ENCODE results near the gene LRWD1.
"Not testable (repeated sequence)": the region's sequence is repeated elsewhere in the genome, so short reads cannot be mapped to it uniquely, and the experiment has no call there.

LRWD1 gene

DNA sequence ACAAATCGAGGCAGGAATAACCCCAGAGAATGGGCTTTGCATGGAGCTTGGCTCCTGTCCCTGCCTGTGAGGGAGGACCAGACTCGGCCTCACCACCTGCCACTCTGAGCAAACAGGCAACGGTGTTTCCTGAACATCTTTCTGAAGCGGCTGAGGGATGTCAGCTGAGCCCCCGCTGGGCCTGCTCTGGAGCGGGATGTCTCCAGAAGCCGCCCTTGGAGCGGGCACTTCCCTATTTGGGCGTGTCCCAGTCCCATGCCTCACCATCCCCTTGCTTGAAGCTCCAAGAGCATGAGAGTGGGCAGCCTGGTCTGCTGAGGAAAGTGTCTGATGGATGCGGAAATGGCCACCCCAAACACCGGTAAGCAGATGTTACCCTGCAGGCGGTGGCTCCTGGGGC lies 10.3 kb upstream of the LRWD1 start:
- ChIA-PET POLR2A (interaction anchor here (0.6 to 1.5 kb wide), 2 partner anchors 10 to 565 kb away, joined by 3 to 6 read pairs; no protein-coding TSS in a partner anchor), CTCF (interaction anchor here (0.5 to 0.7 kb wide), 4 partner anchors 13 to 149 kb away, joined by 3 to 4 read pairs (median 3); no protein-coding TSS in a partner anchor)
- Histone ChIP-seq H3K27ac (ENCODE audit: extremely low read depth, low read depth, low read length) (no peak overlapping the region), H3K4me3 (ENCODE audit: low read depth, low read length) (no peak overlapping the region), H3K4me1 (ENCODE audit: control insufficient read depth, insufficient read depth, low read length) (peaks cover 3% of the 10 kb centered on the region; the same call in 1 of the 2 replicates), H3K9me3 (ENCODE audit: control insufficient read depth, insufficient read depth, low read depth, low read length) (no peaks in the 10 kb centered on the region), H3K36me3 (ENCODE audit: control insufficient read depth in 2 of 2, insufficient read depth in 1 of 2, low read length in 2 of 2) (peaks cover 8 to 23% of the 10 kb centered on the region in 2 experiments; a peak in 2 of 3 replicates)
- TF ChIP-seq, protein P1, sequence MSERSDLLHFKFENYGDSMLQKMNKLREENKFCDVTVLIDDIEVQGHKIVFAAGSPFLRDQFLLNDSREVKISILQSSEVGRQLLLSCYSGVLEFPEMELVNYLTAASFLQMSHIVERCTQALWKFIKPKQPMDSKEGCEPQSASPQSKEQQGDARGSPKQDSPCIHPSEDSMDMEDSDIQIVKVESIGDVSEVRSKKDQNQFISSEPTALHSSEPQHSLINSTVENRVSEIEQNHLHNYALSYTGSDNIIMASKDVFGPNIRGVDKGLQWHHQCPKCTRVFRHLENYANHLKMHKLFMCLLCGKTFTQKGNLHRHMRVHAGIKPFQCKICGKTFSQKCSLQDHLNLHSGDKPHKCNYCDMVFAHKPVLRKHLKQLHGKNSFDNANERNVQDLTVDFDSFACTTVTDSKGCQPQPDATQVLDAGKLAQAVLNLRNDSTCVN (tag by site-specific recombination; optimal IDR thresholded peaks at IDR 0.05), result no peak
- TF ChIP-seq ZNF184 (tag by site-specific recombination; IDR thresholded peaks at IDR 0.05) (no peak), ZIC2 (tag by site-specific recombination; IDR thresholded peaks at IDR 0.05) (0 out of 2 replicates have a peak, but pooled peaks have one; percentile 11), ZNF600 (tag by site-specific recombination; IDR thresholded peaks at IDR 0.05) (peak; percentile 56; the same call in 1 of the 2 replicates), ZNF677 (tag by site-specific recombination; IDR thresholded peaks at IDR 0.05) (no peak), SETDB1 (IDR thresholded peaks at IDR 0.05; ENCODE audit: insufficient read length, low read length) (no peak), EGR2 (tag by site-specific recombination; IDR thresholded peaks at IDR 0.05; ENCODE audit: low read depth) (no peak), ZNF221 (tag by site-specific recombination; IDR thresholded peaks at IDR 0.05; ENCODE audit: borderline replicate concordance) (no peak)
- TF ChIP-seq, protein P2, sequence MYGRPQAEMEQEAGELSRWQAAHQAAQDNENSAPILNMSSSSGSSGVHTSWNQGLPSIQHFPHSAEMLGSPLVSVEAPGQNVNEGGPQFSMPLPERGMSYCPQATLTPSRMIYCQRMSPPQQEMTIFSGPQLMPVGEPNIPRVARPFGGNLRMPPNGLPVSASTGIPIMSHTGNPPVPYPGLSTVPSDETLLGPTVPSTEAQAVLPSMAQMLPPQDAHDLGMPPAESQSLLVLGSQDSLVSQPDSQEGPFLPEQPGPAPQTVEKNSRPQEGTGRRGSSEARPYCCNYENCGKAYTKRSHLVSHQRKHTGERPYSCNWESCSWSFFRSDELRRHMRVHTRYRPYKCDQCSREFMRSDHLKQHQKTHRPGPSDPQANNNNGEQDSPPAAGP (tag by site-specific recombination; IDR thresholded peaks at IDR 0.05), result 0 out of 2 replicates have a peak, but pooled peaks have one; percentile 43
- TF ChIP-seq, protein P3, sequence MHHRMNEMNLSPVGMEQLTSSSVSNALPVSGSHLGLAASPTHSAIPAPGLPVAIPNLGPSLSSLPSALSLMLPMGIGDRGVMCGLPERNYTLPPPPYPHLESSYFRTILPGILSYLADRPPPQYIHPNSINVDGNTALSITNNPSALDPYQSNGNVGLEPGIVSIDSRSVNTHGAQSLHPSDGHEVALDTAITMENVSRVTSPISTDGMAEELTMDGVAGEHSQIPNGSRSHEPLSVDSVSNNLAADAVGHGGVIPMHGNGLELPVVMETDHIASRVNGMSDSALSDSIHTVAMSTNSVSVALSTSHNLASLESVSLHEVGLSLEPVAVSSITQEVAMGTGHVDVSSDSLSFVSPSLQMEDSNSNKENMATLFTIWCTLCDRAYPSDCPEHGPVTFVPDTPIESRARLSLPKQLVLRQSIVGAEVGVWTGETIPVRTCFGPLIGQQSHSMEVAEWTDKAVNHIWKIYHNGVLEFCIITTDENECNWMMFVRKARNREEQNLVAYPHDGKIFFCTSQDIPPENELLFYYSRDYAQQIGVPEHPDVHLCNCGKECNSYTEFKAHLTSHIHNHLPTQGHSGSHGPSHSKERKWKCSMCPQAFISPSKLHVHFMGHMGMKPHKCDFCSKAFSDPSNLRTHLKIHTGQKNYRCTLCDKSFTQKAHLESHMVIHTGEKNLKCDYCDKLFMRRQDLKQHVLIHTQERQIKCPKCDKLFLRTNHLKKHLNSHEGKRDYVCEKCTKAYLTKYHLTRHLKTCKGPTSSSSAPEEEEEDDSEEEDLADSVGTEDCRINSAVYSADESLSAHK (tag by site-specific recombination; IDR thresholded peaks at IDR 0.05), result no peak

DNA sequence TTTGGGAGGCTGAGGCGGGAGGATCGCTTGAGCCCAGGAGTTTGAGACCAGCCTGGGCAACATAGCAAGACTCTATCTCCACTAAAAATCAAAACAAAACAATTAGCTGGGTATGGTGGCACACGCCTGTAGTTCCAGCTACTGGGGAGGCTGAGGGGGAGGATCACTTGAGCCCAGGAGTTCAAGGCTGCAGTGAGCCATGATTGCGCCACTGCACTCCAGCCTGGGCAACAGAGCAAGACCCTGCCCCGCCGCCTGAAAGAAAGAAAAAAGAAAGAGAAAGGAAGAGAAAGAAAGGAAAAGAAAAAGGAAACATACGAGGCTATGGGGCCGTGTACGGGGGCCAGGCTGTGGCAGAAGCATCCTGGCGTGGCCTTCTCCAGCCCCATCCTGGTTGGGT lies 9.9 kb upstream of the LRWD1 start:
- CTCF ChIA-PET, result interaction anchor here (0.6 to 0.7 kb wide), 2 partner anchors 13 to 14 kb away, joined by 3 to 4 read pairs; no protein-coding TSS in a partner anchor
- peak; percentile 53 for TF ChIP-seq PRDM1 (tag by site-specific recombination; IDR thresholded peaks at IDR 0.05)
- TF ChIP-seq ZNF121 (tag by site-specific recombination; IDR thresholded peaks at IDR 0.05), result peak; percentile 99

DNA sequence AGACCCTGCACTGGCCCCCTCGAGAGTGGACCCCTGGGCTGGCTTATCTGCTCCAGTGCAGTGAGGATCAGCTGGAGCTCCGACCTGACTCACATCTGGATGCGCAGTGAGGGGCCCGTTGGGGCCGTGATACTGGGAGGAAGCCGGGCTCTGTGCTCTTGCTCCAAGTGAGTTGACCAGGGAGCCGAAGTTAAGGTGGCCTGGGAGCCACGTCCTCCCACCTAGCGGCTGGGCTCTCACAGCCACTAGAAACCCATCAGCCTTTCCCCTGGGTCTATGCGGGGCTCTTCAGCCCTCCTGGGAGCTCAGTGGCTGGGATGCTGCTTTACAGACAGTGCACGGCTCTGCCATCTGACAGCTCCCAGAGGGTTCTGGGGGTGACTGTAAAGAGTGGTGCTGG lies 9.2 kb upstream of the LRWD1 start:
- no peak overlapping the region for H3K4me3 ChIP-seq (ENCODE audit: low read depth, low read length)
- peaks cover 3% of the 10 kb centered on the region; the same call in 1 of the 2 replicates for H3K4me1 ChIP-seq (ENCODE audit: control insufficient read depth, insufficient read depth, low read length)
- TF ChIP-seq ZIC2 (tag by site-specific recombination; IDR thresholded peaks at IDR 0.05) (peak; percentile 36; the same call in 1 of the 2 replicates), ZNF354C (tag by site-specific recombination; IDR thresholded peaks at IDR 0.05; ENCODE audit: borderline replicate concordance, low read depth) (no peak)
- TF ChIP-seq, protein P4, sequence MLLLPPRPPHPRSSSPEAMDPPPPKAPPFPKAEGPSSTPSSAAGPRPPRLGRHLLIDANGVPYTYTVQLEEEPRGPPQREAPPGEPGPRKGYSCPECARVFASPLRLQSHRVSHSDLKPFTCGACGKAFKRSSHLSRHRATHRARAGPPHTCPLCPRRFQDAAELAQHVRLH (tag by site-specific recombination; IDR thresholded peaks at IDR 0.05), result no peak
- peaks cover 8 to 25% of the 10 kb centered on the region in 2 experiments; a peak in 2 of 3 replicates for H3K36me3 ChIP-seq (ENCODE audit: control insufficient read depth in 2 of 2, insufficient read depth in 1 of 2, low read length in 2 of 2)
- ChIA-PET POLR2A (interaction anchor here (2.2 kb wide), 1 partner anchor 10 kb away, joined by 10 read pairs; no protein-coding TSS in a partner anchor), CTCF (interaction anchor here (1.0 to 2.7 kb wide), 2 partner anchors 12 to 51 kb away, joined by 3 to 10 read pairs; no protein-coding TSS in a partner anchor)
- H3K9me3 ChIP-seq (ENCODE audit: control insufficient read depth, insufficient read depth, low read depth, low read length), result no peaks in the 10 kb centered on the region
- no peak overlapping the region for H3K27ac ChIP-seq (ENCODE audit: extremely low read depth, low read depth, low read length)

More for the DNA sequence above, 9.9 kb upstream of the LRWD1 start:
- not testable (repeated sequence) for H3K4me1 ChIP-seq (ENCODE audit: control insufficient read depth, insufficient read depth, low read length); H3K9me3 ChIP-seq (ENCODE audit: control insufficient read depth, insufficient read depth, low read depth, low read length); H3K4me3 ChIP-seq (ENCODE audit: low read depth, low read length); H3K27ac ChIP-seq (ENCODE audit: extremely low read depth, low read depth, low read length)
- POLR2A ChIA-PET, result interaction anchor here (1.5 kb wide), 1 partner anchor 10 kb away, joined by 3 read pairs; no protein-coding TSS in a partner anchor
- peaks cover 8 to 25% of the 10 kb centered on the region in 2 experiments; a peak in 2 of 3 replicates for H3K36me3 ChIP-seq (ENCODE audit: control insufficient read depth in 2 of 2, insufficient read depth in 1 of 2, low read length in 2 of 2)
